Adrenal gland (tissue), 12 donors: ENCODE measurements around the gene DCANP1. TPM values are rescaled to one million over a fixed set of nuclear protein-coding genes. Genes with fewer than 3 reads are reported as not detected.

Experiments used
- DNase-seq, 7 donors: peaks; one replicate each; pipeline ENCODE4 v3.0.0-alpha.2; 2019 to 2020
- H3K27ac ChIP-seq, 5 donors: fragments of 200-600 bp; sonication (generic) in 4 of 5; 1 replicate in 3 of 5; 2 replicates in 2 of 5; pipeline versions ENCODE4 v1.5.1 to v1.8.0; 2016 to 2020; ENCODE audit warnings: mild to moderate bottlenecking in 1 of 5
- H3K27me3 ChIP-seq: fragments of 200-600 bp; 2 replicates; pipeline ENCODE4 v1.8.0; 2021
- H3K36me3 ChIP-seq, 2 donors: fragments of 200-600 bp; replicated peaks in 1 of 2; 1 replicate in 1 of 2; 2 replicates in 1 of 2; pipeline versions ENCODE4 v1.5.1 to v1.8.0; 2018 to 2022
- H3K4me1 ChIP-seq, 2 donors: fragments of 200-600 bp; replicated peaks in 1 of 2; 1 replicate in 1 of 2; 2 replicates in 1 of 2; pipeline versions ENCODE4 v1.5.1 to v1.8.0; 2018 to 2021
- H3K4me3 ChIP-seq, 4 donors: fragments of 200-600 bp; sonication (generic) in 3 of 4; one replicate each; pipeline ENCODE4 v1.5.1; 2016 to 2018
- H3K9me3 ChIP-seq, 3 donors: fragments of 200-600 bp; sonication (generic) in 1 of 3; replicated peaks in 1 of 3; 1 replicate in 2 of 3; 2 replicates in 1 of 3; pipeline versions ENCODE4 v1.5.1 to v1.8.0; 2016 to 2021
- CTCF ChIP-seq, 6 experiments: fragments of 450-650 bp in 4 of 6; fragments of 200-600 bp in 2 of 6; sonication (generic) in 1 of 6; IDR thresholded peaks; 1 replicate in 5 of 6; 2 replicates in 1 of 6; pipeline versions ENCODE4 v1.5.1 to v1.8.0; 2016 to 2021; ENCODE audit warnings: antibody characterized with exemption in 6 of 6, mild to moderate bottlenecking in 2 of 6, moderate library complexity in 1 of 6
- POLR2A ChIP-seq, 2 donors: fragments of 450-650 bp; IDR thresholded peaks; one replicate each; pipeline ENCODE4 v1.6.1; 2017; ENCODE audit warnings: antibody characterized with exemption in 2 of 2, mild to moderate bottlenecking in 2 of 2, moderate library complexity in 1 of 2
- WGBS, 4 donors: extraction: QIAGEN DNeasy Blood & Tissue Kit in 2 of 4; methylation state at CpG; one replicate each; pipeline versions ENCODE4 v1.1.5 to v1.1.7; 2013 to 2017; 5-methylcytosine and 5-hydroxymethylcytosine counted together
- intact Hi-C, 2 donors: fragments of 100-400 bp; cut with DNase I; formaldehyde crosslinking; loops; one replicate each; pipeline versions ENCODE4 v1.14.1 to v1.15.0; 2022 to 2023
- polyA plus RNA-seq, 3 donors: library from polyadenylated mRNA; stranded (reverse); fragments of 200-250 nt in 2 of 3; fragments of 350-450 nt in 1 of 3; fragmentation: Illumina TruSeq in 1 of 3; extraction: RNeasy Lipid Tissue Mini Kit (QIAGEN cat#74804) in 1 of 3; gene quantifications; one replicate each; pipeline ENCODE4 v1.2.3, GENCODE V29; 2013 to 2014
- total RNA-seq, 9 donors: library from RNA; depleted of rRNA in 4 of 9; stranded (reverse); fragments of >200 nt in 4 of 9; fragments of 120-200 nt in 1 of 9; fragmentation: NEBNext Ultra II Directional in 1 of 9; extraction: Animal tissue kit (Norgen Biotek cat#: 25700) in 1 of 9; gene quantifications; one replicate each; pipeline versions ENCODE4 v1.1.0 to v1.2.4, GENCODE V29; 2013 to 2023
- donor health status: healthy with polysubstance abuse.
- donor health status: Bipolar disorder and iron deficiency.
- donor health status: DM: yes; HTN: yes; CAD: no.
- donor health status: DM: no; HTN: no; CAD: no.
- donor health status: DM: no; HTN: no; CAD: no.
- donor health status: DM: yes; HTN: yes; CAD: no.

The DCANP1 gene
- total and polyA plus RNA-seq, 12 donors: 0.08 TPM; not detected in 11

GRCh38 chr5:135428586-135428985, 18.6 kb downstream of the DCANP1 start:
- Histone ChIP-seq H3K9me3 (no peaks in the 10 kb centered on the region), H3K4me1 (no peaks in the 10 kb centered on the region), H3K36me3 (no peaks in the 10 kb centered on the region), H3K27me3 (no peaks in the 10 kb centered on the region), H3K4me3 (no peak overlapping the region), H3K27ac (no peak overlapping the region)
- DNase-seq: no peak
- no peak for TF ChIP-seq CTCF (IDR thresholded peaks at IDR 0.05)
- TF ChIP-seq POLR2A (IDR thresholded peaks at IDR 0.05): no peak
- WGBS, 4 donors: 62 to 86% (median 63%) methylated on average over 1 of the region's 1 CpG
- intact Hi-C loops: no loop called here

- TF ChIP-seq POLR2A (IDR thresholded peaks at IDR 0.05) (no peak), CTCF (IDR thresholded peaks at IDR 0.05) (peak; percentile 23 to 56 (median 48))
- intact Hi-C loops: no loop called here
- Histone ChIP-seq H3K27ac (no peak overlapping the region), H3K4me3 (no peak overlapping the region), H3K4me1 (no peaks in the 10 kb centered on the region), H3K36me3 (no peaks in the 10 kb centered on the region), H3K27me3 (no peaks in the 10 kb centered on the region), H3K9me3 (no peaks in the 10 kb centered on the region)
- DNase-seq: peak in 1 of 7 donors; percentile 29
- WGBS, 4 donors: 43 to 64% (median 54%) methylated on average over 7 of the region's 7 CpGs
These were observed 20.8 kb downstream of the DCANP1 start for GRCh38 chr5:135426102-135427082.

- 34 to 41% (median 39%) methylated on average over 2 of the region's 2 CpGs for WGBS, 4 donors
- H3K9me3 ChIP-seq: no peaks in the 10 kb centered on the region
- no peak overlapping the region for H3K4me3 ChIP-seq
- TF ChIP-seq CTCF (IDR thresholded peaks at IDR 0.05): no peak
- no peak for TF ChIP-seq POLR2A (IDR thresholded peaks at IDR 0.05)
- intact Hi-C loops: no loop called here
- no peaks in the 10 kb centered on the region for H3K4me1 ChIP-seq
- no peak overlapping the region for H3K27ac ChIP-seq
- H3K36me3 ChIP-seq: no peaks in the 10 kb centered on the region
- no peak for DNase-seq
- no peaks in the 10 kb centered on the region for H3K27me3 ChIP-seq
These were observed 21.5 kb downstream of the DCANP1 start for GRCh38 chr5:135425641-135426040.

GRCh38 chr5:135423846-135424168, 23.3 kb downstream of the DCANP1 start:
- Histone ChIP-seq H3K27ac (no peak overlapping the region), H3K36me3 (no peaks in the 10 kb centered on the region), H3K9me3 (no peaks in the 10 kb centered on the region), H3K27me3 (no peaks in the 10 kb centered on the region), H3K4me1 (no peaks in the 10 kb centered on the region), H3K4me3 (no peak overlapping the region)
- intact Hi-C loops: no loop called here
- DNase-seq: no peak
- TF ChIP-seq POLR2A (IDR thresholded peaks at IDR 0.05): no peak
- no peak for TF ChIP-seq CTCF (IDR thresholded peaks at IDR 0.05)
- 69 to 92% (median 81%) methylated on average over 1 of the region's 1 CpG for WGBS, 4 donors
